Muscle layer of colon (tissue), 2 donors: ENCODE measurements around the gene SGMS1.

Source experiments
- H3K27ac ChIP-seq: one replicate; pipeline ENCODE4 v1.7.0; 2013; ENCODE audit warnings: low read depth, mild to moderate bottlenecking, low read length, moderate library complexity
- H3K27me3 ChIP-seq, 2 donors: one replicate each; pipeline ENCODE4 v1.7.0; 2013; ENCODE audit warnings: low read length in 2 of 2, mild to moderate bottlenecking in 2 of 2; ENCODE audit not compliant: insufficient read depth in 2 of 2, control insufficient read depth in 1 of 2
- H3K36me3 ChIP-seq: one replicate; pipeline ENCODE4 v1.7.0; 2013; ENCODE audit warnings: mild to moderate bottlenecking, low read length; ENCODE audit not compliant: insufficient read depth
- H3K4me1 ChIP-seq: one replicate; pipeline ENCODE4 v1.7.0; 2013; ENCODE audit warnings: mild to moderate bottlenecking, low read length; ENCODE audit not compliant: insufficient read depth
- H3K4me3 ChIP-seq, 2 donors: one replicate each; pipeline ENCODE4 v1.7.0; 2013; ENCODE audit warnings: low read length in 2 of 2, low read depth in 1 of 2, mild to moderate bottlenecking in 1 of 2, moderate library complexity in 1 of 2
- H3K9ac ChIP-seq: one replicate; pipeline ENCODE4 v1.7.0; 2013; ENCODE audit warnings: low read length
- H3K9me3 ChIP-seq: one replicate; pipeline ENCODE4 v1.7.0; 2013; ENCODE audit warnings: mild to moderate bottlenecking, low read length
- donor health status: abdominal sarcoma.
- donor health status: Adenocarcinoma of cecum.

SGMS1 gene

DNA sequence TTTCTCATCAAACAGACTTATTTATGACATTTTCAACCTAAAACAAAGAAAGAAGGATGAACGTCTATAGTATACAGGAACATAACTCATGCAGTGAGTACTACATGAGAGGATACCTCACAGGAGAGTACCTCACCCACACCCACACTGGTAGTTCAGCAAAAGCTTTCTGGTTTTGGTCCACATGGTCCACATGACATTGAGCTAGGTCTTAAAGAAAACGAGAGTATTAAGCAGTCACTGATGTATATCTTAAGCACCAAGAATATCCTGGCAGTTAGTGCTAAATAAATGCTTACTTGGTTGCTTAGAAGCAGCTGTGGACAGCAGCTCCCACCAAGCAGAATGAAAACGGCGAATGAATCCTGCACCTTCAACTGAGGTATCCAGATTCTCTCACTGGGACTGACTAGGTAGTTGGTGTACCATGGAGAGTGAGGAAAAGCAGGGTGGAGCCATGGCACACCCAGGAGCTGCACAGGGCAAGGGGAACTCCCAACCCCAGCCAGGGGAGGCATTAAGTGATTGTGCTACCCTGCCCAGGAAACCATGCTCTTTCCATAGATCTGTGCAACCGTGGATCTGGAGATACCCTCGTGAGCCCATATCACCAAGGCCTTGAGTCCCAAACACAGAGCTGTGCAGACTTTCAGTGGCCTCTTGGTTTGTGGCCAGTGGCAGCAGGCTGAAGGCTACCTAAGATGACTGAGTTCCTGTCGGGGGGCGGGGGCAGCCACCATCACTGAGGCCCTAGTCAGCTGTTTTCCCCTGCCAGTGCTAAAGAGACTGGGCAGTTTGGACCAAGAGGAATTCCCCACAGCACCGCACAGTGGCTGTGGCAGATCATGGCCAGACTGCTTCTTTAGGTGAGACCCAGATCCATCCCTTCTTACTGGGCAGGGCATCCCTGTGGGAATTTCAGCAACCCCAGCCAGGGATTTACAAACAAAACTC lies 143.4 kb downstream of the SGMS1 start:
- Histone ChIP-seq H3K27ac (no peak overlapping the region), H3K4me1 (no peaks in the 10 kb centered on the region), H3K4me3 (no peak overlapping the region), H3K9me3 (no peaks in the 10 kb centered on the region), H3K36me3 (no peaks in the 10 kb centered on the region), H3K27me3 (no peaks in the 10 kb centered on the region), H3K9ac (no peak overlapping the region)

DNA sequence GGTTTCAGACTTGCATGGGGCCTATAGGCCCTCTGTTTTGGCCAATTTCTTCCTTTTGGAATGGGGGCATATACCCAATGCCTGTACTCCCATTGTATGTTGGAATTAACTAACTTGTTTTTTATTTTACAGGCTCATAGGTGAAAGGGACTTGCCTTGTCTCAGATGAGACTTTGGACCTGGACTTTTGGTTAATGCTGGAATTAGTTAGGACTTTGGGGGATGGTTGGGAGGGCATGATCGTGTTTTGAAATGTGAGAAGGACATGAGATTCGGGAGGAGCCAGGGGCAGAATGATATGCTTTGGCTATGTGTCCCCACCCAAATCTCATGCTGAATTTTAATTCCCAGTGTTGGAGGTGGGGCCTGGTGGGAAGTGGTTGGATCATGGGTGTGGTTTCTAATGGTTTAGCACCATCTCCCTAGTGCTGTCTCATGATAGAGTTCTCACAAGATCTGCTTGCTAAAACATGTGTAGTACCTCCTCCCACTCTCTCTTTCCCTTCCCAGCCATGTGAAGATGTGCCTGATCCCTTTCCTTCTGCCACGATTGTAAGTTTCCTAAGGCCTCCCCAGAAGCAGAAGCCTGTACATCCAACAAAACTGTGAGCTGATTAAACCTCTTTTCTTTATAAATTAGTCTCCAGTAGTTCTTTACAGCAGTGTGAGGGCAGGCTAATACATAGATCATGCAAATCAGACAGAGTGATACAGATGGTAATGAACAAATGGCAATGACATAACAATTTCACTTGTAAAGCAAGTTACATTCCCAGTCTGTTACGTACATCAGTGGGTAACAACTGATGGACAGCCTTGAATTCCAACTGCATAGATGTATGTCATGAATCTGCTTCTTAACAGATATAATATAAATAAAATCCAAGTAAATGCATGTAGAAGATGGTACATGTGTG lies 146.2 kb downstream of the SGMS1 start:
- H3K4me1 ChIP-seq = no peaks in the 10 kb centered on the region
- H3K9me3 ChIP-seq = no peaks in the 10 kb centered on the region
- no peak overlapping the region for H3K27ac ChIP-seq

DNA sequence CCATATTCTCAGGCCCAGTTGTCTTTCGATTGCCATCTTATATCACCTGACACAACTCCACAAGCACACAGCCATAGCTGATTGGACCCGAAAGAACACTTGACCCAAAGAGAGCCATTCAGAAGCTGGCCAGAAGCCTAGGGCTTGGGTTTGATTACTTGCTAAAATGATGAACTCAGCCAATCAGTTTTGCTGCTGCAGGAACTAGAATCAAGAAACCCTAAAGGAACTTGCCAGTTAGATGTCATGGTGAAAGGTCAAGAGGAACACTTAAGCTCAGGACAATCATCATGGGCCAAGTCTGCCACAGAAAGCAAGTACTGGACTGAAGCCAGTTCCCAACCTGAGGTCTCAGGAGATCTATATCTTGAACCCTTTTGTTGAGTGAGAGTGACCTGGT lies 150.0 kb downstream of the SGMS1 start:
- Histone ChIP-seq H3K27me3 (no peaks in the 10 kb centered on the region), H3K4me3 (no peak overlapping the region), H3K4me1 (peaks cover 13% of the 10 kb centered on the region), H3K9ac (no peak overlapping the region), H3K27ac (no peak overlapping the region), H3K9me3 (no peaks in the 10 kb centered on the region), H3K36me3 (no peaks in the 10 kb centered on the region)

More for the DNA sequence above, 146.2 kb downstream of the SGMS1 start:
- Histone ChIP-seq H3K4me3 (no peak overlapping the region), H3K27me3 (no peaks in the 10 kb centered on the region), H3K36me3 (no peaks in the 10 kb centered on the region), H3K9ac (no peak overlapping the region)

DNA sequence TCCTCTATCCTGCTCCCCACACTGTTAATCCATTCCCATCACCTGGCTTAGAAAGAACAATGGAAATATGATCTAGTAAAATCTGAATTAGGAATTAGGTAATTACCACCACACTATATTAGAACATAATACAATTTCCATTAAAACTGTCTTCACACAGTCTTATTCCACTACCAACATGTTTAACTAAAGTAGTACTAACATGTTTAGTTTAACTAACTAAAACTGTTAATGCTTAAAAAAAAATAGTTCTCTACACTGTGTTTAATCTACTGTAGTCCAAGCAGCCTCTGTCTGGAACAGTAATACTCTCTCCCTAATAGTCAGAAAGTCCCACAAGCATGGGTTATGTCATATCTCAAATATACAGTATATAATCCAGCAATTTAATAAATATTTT lies 150.8 kb downstream of the SGMS1 start:
- Histone ChIP-seq H3K27me3 (no peaks in the 10 kb centered on the region), H3K36me3 (no peaks in the 10 kb centered on the region), H3K4me1 (peaks cover 13% of the 10 kb centered on the region), H3K9ac (no peak overlapping the region), H3K9me3 (no peaks in the 10 kb centered on the region), H3K4me3 (no peak overlapping the region), H3K27ac (no peak overlapping the region)

DNA sequence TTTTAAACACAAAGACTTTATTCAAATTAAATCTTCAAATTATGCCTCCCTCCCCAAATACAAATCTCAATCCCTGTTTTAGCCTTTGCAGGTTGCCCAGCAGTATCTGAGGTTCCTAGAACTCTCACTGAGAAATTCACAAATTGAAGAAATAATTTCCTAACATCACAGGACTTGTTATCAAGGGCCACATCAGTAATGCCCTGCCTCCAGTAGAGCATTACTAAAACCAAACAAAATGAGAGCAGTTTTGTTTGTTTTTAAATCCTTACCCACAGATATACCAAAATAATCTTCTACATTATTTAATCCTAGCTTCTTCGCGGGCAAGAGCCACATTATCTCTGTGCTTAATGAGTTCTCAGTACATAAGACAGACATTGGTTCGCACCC lies 152.2 kb downstream of the SGMS1 start:
- Histone ChIP-seq H3K4me1 (peaks cover 13% of the 10 kb centered on the region), H3K9me3 (no peaks in the 10 kb centered on the region), H3K4me3 (no peak overlapping the region), H3K27ac (no peak overlapping the region), H3K36me3 (no peaks in the 10 kb centered on the region), H3K9ac (no peak overlapping the region), H3K27me3 (no peaks in the 10 kb centered on the region)

DNA sequence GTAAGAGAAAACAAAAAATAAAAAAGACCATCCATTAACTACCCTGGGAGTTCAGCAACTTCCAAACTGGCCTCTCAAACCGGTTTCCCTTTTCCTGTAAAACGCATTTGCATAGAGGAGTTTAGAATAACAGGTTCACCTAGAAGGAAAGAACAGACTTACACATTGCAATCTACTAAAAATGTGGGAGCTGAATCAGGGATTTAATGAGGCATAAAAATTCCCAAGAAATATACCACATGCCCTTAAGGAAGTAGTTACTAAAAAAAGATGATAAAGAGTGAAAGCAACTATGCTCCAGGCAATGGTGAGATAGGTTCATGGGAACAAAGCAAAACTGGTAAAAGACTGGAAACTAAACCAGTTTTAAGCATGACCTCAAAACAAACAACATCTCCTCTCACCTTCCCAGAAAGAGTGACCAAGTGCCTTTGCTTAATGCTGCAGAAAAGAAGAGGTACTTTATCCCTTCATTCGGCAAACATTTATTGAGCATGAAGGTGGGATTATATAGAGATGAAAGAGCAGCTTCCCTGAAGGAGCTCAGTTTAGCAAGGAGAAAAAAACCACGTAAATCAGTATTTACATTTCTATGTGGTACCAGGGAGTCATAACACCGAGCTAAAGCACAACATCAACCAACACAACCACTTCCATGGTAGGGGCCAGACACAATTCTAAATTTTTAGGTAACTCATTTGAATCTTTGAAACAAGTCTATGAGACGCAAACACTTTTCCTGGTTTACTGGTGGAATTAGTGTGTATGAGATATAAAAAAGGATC lies 152.8 kb downstream of the SGMS1 start:
- Histone ChIP-seq H3K27ac (no peak overlapping the region), H3K4me3 (no peak overlapping the region)

DNA sequence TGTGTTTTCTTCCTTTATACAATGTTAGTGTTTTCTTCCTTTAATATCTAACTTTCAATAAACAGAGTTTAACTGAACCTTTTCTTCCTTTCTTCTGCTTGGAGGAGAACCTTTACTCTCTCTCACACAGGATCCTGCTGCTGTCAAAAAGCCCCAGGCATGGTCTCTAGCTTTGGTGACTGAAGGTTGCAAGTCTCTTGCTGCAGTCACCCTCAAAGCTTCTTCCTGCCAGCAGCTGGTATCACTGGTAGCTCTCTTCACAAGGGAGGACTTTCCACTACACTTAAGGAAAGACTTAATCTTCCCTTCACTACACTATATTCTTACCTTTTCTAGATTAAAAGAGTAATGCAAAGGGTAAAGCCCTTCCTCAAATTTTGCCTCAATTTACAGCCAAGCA lies 153.4 kb downstream of the SGMS1 start:
- H3K9ac ChIP-seq = no peak overlapping the region
- H3K4me3 ChIP-seq = no peak overlapping the region
- H3K4me1 ChIP-seq = peaks cover 13% of the 10 kb centered on the region
- H3K36me3 ChIP-seq = no peaks in the 10 kb centered on the region
- H3K9me3 ChIP-seq = no peaks in the 10 kb centered on the region
- H3K27ac ChIP-seq = no peak overlapping the region
- no peaks in the 10 kb centered on the region for H3K27me3 ChIP-seq

More for the DNA sequence above, 152.8 kb downstream of the SGMS1 start:
- no peak overlapping the region for H3K9ac ChIP-seq
- peaks cover 13% of the 10 kb centered on the region for H3K4me1 ChIP-seq
- H3K27me3 ChIP-seq = no peaks in the 10 kb centered on the region
- no peaks in the 10 kb centered on the region for H3K9me3 ChIP-seq
- H3K36me3 ChIP-seq = no peaks in the 10 kb centered on the region

DNA sequence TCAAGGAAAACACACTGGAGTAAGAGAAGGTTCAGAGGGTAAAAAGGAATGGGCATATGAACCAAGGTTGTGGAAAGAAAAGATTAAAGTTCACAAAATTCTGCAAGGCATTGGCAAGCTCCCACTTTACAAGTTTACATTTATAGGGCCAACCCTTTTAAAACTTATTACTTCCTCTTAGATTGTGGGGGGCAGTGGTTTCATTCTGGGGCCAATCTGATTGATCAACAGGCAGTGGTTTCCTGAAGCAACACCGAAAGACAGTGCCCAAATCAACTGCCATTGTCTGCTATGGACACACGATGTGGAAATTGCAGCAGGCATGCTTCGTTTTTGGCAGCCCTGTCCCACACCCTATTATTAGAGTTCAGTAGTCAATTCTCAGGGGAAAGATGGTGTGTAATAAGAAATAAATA lies 154.0 kb downstream of the SGMS1 start:
- Histone ChIP-seq H3K4me1 (peaks cover 13% of the 10 kb centered on the region), H3K27ac (no peak overlapping the region), H3K9me3 (no peaks in the 10 kb centered on the region), H3K9ac (no peak overlapping the region), H3K36me3 (no peaks in the 10 kb centered on the region), H3K27me3 (no peaks in the 10 kb centered on the region), H3K4me3 (no peak overlapping the region)

DNA sequence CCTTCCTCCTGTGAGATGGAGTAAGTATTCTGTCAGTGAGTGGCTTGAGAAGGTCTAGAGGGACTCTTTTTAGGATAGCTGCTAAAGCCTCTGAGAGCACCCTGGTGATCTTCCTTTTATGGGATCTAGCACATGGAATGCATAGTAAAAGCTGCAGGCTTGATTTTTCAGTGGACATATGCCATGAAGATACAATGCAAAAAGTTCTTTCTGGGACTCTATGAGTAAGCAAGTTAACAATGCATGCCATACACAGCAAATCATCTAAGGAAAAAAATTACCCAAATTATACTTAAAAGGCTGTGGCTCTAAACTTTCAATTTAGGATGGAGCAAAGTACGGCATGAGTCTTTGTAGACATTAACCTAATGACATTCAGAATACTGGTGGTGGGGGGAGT lies 154.5 kb downstream of the SGMS1 start:
- Histone ChIP-seq H3K36me3 (no peaks in the 10 kb centered on the region), H3K27me3 (no peaks in the 10 kb centered on the region), H3K4me3 (no peak overlapping the region), H3K9ac (no peak overlapping the region), H3K9me3 (no peaks in the 10 kb centered on the region), H3K27ac (no peak overlapping the region), H3K4me1 (peaks cover 13% of the 10 kb centered on the region)

DNA sequence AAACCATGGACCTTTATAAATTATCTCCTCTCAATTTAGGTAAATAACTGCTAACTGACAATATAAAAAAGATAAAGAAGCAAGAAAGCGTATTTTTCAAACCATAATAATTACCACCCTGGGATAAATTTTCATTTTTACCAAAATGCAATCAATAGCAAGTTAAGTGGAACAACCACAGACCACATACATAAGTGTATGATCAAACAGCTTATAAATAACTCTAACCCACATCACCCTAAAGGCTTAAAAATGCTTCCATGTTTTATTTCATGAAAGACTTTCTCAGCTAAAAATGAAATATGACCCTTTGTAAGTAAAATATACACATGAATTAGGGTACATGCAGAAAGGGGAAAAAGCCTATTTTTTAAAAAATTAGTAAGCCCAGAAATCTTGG lies 156.5 kb downstream of the SGMS1 start:
- Histone ChIP-seq H3K36me3 (no peaks in the 10 kb centered on the region), H3K4me1 (peaks cover 18% of the 10 kb centered on the region), H3K27ac (no peak overlapping the region), H3K4me3 (no peak overlapping the region), H3K27me3 (no peaks in the 10 kb centered on the region), H3K9me3 (no peaks in the 10 kb centered on the region), H3K9ac (no peak overlapping the region)

DNA sequence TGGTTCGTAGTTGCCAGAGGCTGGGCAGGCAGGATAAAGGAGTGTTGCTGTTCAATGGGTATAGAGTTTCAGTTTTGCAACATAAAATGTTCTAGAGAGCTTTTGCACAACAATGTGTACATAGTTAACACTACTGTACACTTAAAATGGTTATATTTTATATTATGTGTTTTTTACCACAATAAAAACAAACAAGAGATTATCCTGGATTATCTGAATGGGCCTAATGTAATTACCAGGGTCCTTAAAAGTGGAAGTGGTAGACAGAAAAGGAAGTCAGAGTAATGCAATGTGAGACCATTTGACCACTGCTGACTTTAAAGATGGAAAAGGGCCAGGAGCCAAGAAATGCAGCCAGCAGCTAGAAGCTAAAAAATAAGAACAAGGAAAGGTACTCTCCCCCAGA lies 159.7 kb downstream of the SGMS1 start:
- Histone ChIP-seq H3K27ac (no peak overlapping the region), H3K9me3 (no peaks in the 10 kb centered on the region), H3K9ac (no peak overlapping the region), H3K27me3 (no peaks in the 10 kb centered on the region), H3K4me1 (peaks cover 7% of the 10 kb centered on the region), H3K36me3 (no peaks in the 10 kb centered on the region), H3K4me3 (no peak overlapping the region)
